A549 (cell line): Measurements from ENCODE around the gene IPO13. TPM values are rescaled to one million over a fixed set of nuclear protein-coding genes. Genes with fewer than 3 reads are reported as not detected.

Source experiments
- ATAC-seq, 2 experiments: fragments of 200-7000 bp in 1 of 2; fragments of >200 bp in 1 of 2; cut with Nextera tagmentation in 1 of 2; cut with Tn5 transposase in 1 of 2; 3 replicates each; pipeline versions ENCODE4 v1.8.0 to v1.9.1; 2018 to 2020; ENCODE audit warnings: mild to moderate bottlenecking in 1 of 2, moderate library complexity in 1 of 2
- CTCF ChIA-PET: fragments of 300-600 bp; sonication (Branson Sonifier 250); formaldehyde crosslinking; extraction: SDS; loops from one replicate; lab custom pipeline; 2021; ENCODE audit warnings: antibody characterized with exemption, inconsistent platforms; lab: Yijun Ruan, JAX
- POLR2A ChIA-PET: fragments of 350-600 bp; formaldehyde crosslinking; extraction: SDS; loops from one replicate; lab custom pipeline; 2021; ENCODE audit warnings: antibody characterized with exemption, inconsistent platforms; lab: Yijun Ruan, JAX
- DNase-seq, 2 experiments: peaks; one replicate each; pipeline versions ENCODE4 v3.0.0 to v3.0.0-alpha.2; 2011 to 2016; ENCODE audit warnings: low read depth in 1 of 2, low spot score in 1 of 2
- FAIRE-seq: peaks from 2 replicates; lab custom pipeline; 2011; peaks lifted over from hg19 to GRCh38; lab: Jason Lieb, UNC
- H3K27ac ChIP-seq, 2 experiments: fragments of >200 bp; sonication (Bioruptor Twin); formaldehyde crosslinking; 3 replicates each; pipeline ENCODE4 v1.5.1; 2016 to 2017
- H3K4me1 ChIP-seq: fragments of >200 bp; sonication (Bioruptor Twin); formaldehyde crosslinking; 3 replicates; pipeline ENCODE4 v1.6.1; 2016
- H3K4me2 ChIP-seq: fragments of >200 bp; sonication (Bioruptor Twin); formaldehyde crosslinking; 3 replicates; pipeline ENCODE4 v1.6.1; 2016
- H3K4me3 ChIP-seq: fragments of >200 bp; sonication (Bioruptor Twin); formaldehyde crosslinking; 3 replicates; pipeline ENCODE4 v1.5.1; 2016
- H3K9me3 ChIP-seq: fragments of >200 bp; sonication (Bioruptor Twin); formaldehyde crosslinking; 3 replicates; pipeline ENCODE4 v1.6.1; 2016
- BHLHE40 ChIP-seq: IDR thresholded peaks from 2 replicates; pipeline ENCODE4 v1.6.1; 2012; ENCODE audit warnings: low read depth, low read length, inconsistent platforms
- CBX8 ChIP-seq: fragments of 200-600 bp; sonication (generic); IDR thresholded peaks from 2 replicates; pipeline ENCODE4 v1.6.1; 2016
- CEBPB ChIP-seq, 2 experiments: fragments of >200 bp in 1 of 2; sonication (Bioruptor Twin) in 1 of 2; formaldehyde crosslinking in 1 of 2; IDR thresholded peaks; 2 replicates each; pipeline ENCODE4 v1.6.1; 2012 to 2016
- CHD2 ChIP-seq: fragments of 150-350 bp; IDR thresholded peaks from 2 replicates; pipeline ENCODE4 v1.6.1; 2014; ENCODE audit warnings: low read length; ENCODE audit not compliant: partially characterized antibody
- EHF ChIP-seq: fragments of 250-450 bp; sonication (Bioruptor Pico); IDR thresholded peaks from 2 replicates; pipeline ENCODE4 v1.5.0; 2020; ENCODE audit warnings: mild to moderate bottlenecking
- EHMT2 ChIP-seq: fragments of 200-600 bp; sonication (generic); IDR thresholded peaks from 2 replicates; pipeline ENCODE4 v1.6.1; 2016; ENCODE audit warnings: antibody characterized with exemption, low read depth, mild to moderate bottlenecking, moderate library complexity
- ELK1 ChIP-seq: fragments of 150-350 bp; IDR thresholded peaks from 2 replicates; pipeline ENCODE4 v1.6.1; 2014; ENCODE audit warnings: low read depth, mild to moderate bottlenecking, low read length
- ESRRA ChIP-seq: fragments of 150-350 bp; IDR thresholded peaks from 2 replicates; pipeline ENCODE4 v1.6.1; 2014; ENCODE audit warnings: mild to moderate bottlenecking, low read length, borderline replicate concordance
- FOSB ChIP-seq: fragments of 250-450 bp; sonication (Bioruptor Pico); IDR thresholded peaks from 2 replicates; pipeline ENCODE4 v1.5.0; 2020; ENCODE audit warnings: mild to moderate bottlenecking, moderate library complexity
- FOXS1 ChIP-seq: fragments of 250-450 bp; sonication (Bioruptor Pico); IDR thresholded peaks from 2 replicates; pipeline ENCODE4 v1.5.0; 2020; ENCODE audit warnings: mild to moderate bottlenecking, moderate library complexity
- HOXB5 ChIP-seq: fragments of 250-450 bp; sonication (Bioruptor Pico); IDR thresholded peaks from 2 replicates; pipeline ENCODE4 v1.5.0; 2020; ENCODE audit warnings: mild to moderate bottlenecking, moderate library complexity
- JUN ChIP-seq, 2 experiments: fragments of >200 bp; sonication (Bioruptor Twin); formaldehyde crosslinking; IDR thresholded peaks; 2 replicates in 1 of 2; 3 replicates in 1 of 2; pipeline ENCODE4 v1.6.1; 2016 to 2017
- JUNB ChIP-seq: fragments of >200 bp; sonication (Bioruptor Twin); formaldehyde crosslinking; IDR thresholded peaks from 2 replicates; pipeline ENCODE4 v1.6.1; 2016
- MAZ ChIP-seq: fragments of 150-350 bp; IDR thresholded peaks from 2 replicates; pipeline ENCODE4 v1.6.1; 2014; ENCODE audit warnings: antibody characterized with exemption, low read depth, low read length, borderline replicate concordance
- MYC ChIP-seq: IDR thresholded peaks from 2 replicates; pipeline ENCODE4 v1.6.1; 2012; ENCODE audit warnings: mild to moderate bottlenecking, inconsistent platforms, low read length, improper control_type of control experiment, borderline replicate concordance
- PBX3 ChIP-seq: IDR thresholded peaks from 2 replicates; pipeline ENCODE4 v1.6.1; 2012
- RCOR1 ChIP-seq: fragments of 150-350 bp; IDR thresholded peaks from 2 replicates; pipeline ENCODE4 v1.6.1; 2014; ENCODE audit warnings: antibody characterized with exemption, low read length, low read depth
- RFX5 ChIP-seq: fragments of 450-650 bp; IDR thresholded peaks from 2 replicates; pipeline ENCODE4 v1.7.1; 2014; ENCODE audit warnings: antibody characterized with exemption, mild to moderate bottlenecking, moderate library complexity
- RNF2 ChIP-seq: fragments of 200-600 bp; sonication (generic); IDR thresholded peaks from 2 replicates; pipeline ENCODE4 v1.6.1; 2016; ENCODE audit warnings: low read depth, mild to moderate bottlenecking, antibody characterized with exemption, moderate library complexity, borderline replicate concordance
- ZFP36 ChIP-seq: fragments of 450-650 bp; IDR thresholded peaks from 2 replicates; pipeline ENCODE4 v1.6.1; 2014; ENCODE audit warnings: borderline replicate concordance; ENCODE audit not compliant: partially characterized antibody
- ZSCAN20 ChIP-seq: fragments of 250-450 bp; sonication (Bioruptor Pico); IDR thresholded peaks from 2 replicates; pipeline ENCODE4 v1.8.0; 2022; ENCODE audit warnings: mild to moderate bottlenecking, moderate library complexity
- WGBS: methylation state at CpG from one replicate; pipeline ENCODE4 v1.1.6; 2017; ENCODE audit errors: missing lambda C conversion rate; 5-methylcytosine and 5-hydroxymethylcytosine counted together
- polyA plus RNA-seq, 4 experiments: library from polyadenylated mRNA; depleted of rRNA in 3 of 4; stranded (reverse); fragments of >200 nt; fragmentation: RNase III in 1 of 4; extraction: RNeasy Plus Mini Kit Qiagen cat#74134 plus additional on column Dnase treatment in 1 of 4; gene quantifications; 2 replicates in 3 of 4; 3 replicates in 1 of 4; pipeline ENCODE4 v1.2.3, GENCODE V29; 2011 to 2017
- TF ChIP-seq, protein P1 (sequence below): fragments of >200 bp; sonication (Bioruptor Twin); formaldehyde crosslinking; IDR thresholded peaks from 2 replicates; pipeline ENCODE4 v1.6.1; 2016
- TF ChIP-seq, protein P2 (sequence below): fragments of >200 bp; sonication (Bioruptor Twin); formaldehyde crosslinking; IDR thresholded peaks from 3 replicates; pipeline ENCODE4 v1.6.1; 2016

The IPO13 gene
- polyA plus RNA-seq, 2 of the 4 experiments (the other 2 are of a cell fraction), result 8.1 to 15.8 TPM

DNA sequence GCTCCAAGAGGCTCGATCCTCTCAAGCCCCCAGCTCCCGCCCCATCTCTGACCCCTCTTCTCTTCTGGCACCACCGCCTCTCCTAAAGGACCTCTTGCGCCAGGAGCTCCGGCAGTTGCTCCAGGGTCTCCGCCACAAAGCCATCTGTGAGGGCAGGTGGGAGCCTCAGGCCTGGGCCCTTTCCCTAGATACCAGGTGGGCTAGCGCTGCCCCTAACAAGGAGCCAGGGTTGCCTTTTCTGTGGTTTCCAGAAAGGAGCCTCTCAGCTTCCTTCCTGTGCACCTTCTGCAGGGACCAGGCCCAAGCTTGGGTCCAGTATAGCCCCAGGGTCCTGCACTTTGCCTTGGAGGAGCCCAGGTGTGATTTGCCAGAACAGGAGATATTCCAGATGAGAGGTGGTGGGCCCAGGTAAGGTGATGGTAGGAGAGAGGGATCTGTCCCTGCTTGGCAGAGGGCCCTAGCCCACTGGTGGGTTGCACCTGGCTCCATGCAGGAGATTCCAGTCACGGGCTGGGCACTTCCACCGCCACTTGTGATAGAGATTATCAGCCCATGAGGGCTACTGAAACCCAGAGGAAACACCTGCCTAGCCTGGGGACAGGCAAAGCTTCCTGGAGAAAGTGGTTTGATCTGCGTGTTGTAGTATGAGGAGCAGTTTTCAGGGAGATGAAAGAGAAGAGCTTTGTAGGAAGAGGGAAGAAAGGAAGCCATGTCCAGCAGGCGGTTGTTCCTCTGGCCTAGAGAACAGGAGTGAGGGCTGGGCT is 45.7 kb downstream of the IPO13 start:
- WGBS, result 81% methylated on average over 10 of the region's 11 CpGs
- POLR2A ChIA-PET, result no interaction called here
- no peak for DNase-seq

DNA sequence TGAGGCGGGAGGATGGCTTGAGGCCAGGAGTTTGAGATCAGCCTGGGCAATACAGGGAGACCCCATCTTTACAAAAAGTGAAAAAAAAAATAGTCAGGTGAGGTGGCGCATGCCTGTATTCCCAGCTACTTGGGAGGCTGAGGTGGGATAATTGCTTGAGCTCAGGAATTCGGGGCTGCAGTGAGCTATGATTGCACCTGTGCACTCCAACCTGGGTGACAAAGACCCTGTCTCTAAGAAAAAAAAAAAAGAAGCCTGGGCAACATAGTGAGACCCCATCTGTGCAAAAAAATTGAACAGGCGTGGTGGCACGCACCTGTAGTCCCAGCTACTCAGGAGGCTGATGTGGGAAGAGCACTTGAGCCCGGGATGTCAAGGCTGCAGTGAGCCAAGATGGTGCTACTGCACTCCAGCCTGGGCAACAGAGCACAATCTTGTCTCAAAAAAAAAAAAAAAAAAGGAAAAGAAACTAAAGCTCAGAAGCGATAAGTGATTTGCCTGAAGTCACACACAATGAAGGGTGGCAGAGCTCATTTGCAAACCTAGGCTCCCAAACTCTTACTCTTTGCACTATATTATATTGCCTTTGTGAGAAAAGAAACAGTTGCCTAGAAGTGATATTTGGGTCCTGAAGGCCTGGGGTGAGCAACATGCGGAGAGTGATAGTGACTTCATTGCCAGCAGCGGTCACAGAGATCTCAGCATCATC is 46.6 kb downstream of the IPO13 start:
- POLR2A ChIA-PET, result no interaction called here
- H3K4me1 ChIP-seq, result peaks cover 18% of the 10 kb centered on the region
- H3K4me3 ChIP-seq, result no peak overlapping the region
- no peak for ATAC-seq
- H3K27ac ChIP-seq, result no peak overlapping the region
- no peaks in the 10 kb centered on the region for H3K9me3 ChIP-seq
- TF ChIP-seq ELK1 (no peak), FOSB (CRISPR knock-in tag) (no peak), ZFP36 (no peak), MAZ (no peak), JUN (IDR thresholded peaks at IDR 0.05) (no peak), ZSCAN20 (no peak), CHD2 (no peak), JUNB (no peak), CEBPB (IDR thresholded peaks at IDR 0.05) (no peak), FOXS1 (no peak), ESRRA (no peak), BHLHE40 (no peak), EHMT2 (no peak), PBX3 (no peak)
- TF ChIP-seq, all 56 proteins: peak for 0
- no peak for FAIRE-seq
- H3K4me2 ChIP-seq, result no peak overlapping the region
- 95% methylated on average over 9 of the region's 9 CpGs for WGBS
- no peak for DNase-seq
- CTCF ChIA-PET, result interaction anchor here (0.6 to 5.0 kb wide), 7 partner anchors 9 to 640 kb away, joined by 3 to 51 read pairs (median 12); no protein-coding TSS in a partner anchor

More for the DNA sequence above, 45.7 kb downstream of the IPO13 start:
- no peak for FAIRE-seq
- Histone ChIP-seq H3K4me2 (peak overlapping the region; percentile 98), H3K27ac (peak overlapping the region; percentile 87 to 89), H3K4me1 (peaks cover 19% of the 10 kb centered on the region), H3K9me3 (no peaks in the 10 kb centered on the region), H3K4me3 (peak overlapping the region; percentile 84)
- no peak for ATAC-seq
- CTCF ChIA-PET, result interaction anchor here (1.0 to 5.0 kb wide), 5 partner anchors 10 to 229 kb away, joined by 3 to 51 read pairs (median 18); no protein-coding TSS in a partner anchor
- TF ChIP-seq EHF (CRISPR knock-in tag) (no peak), HOXB5 (CRISPR knock-in tag) (no peak), ZFP36 (no peak), RCOR1 (no peak), MYC (no peak), ZSCAN20 (no peak), RNF2 (no peak), CBX8 (no peak), RFX5 (no peak), CHD2 (no peak), CEBPB (IDR thresholded peaks at IDR 0.05) (no peak)
- TF ChIP-seq, protein P1, sequence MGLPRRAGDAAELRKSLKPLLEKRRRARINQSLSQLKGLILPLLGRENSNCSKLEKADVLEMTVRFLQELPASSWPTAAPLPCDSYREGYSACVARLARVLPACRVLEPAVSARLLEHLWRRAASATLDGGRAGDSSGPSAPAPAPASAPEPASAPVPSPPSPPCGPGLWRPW, result no peak
- TF ChIP-seq, protein P2, sequence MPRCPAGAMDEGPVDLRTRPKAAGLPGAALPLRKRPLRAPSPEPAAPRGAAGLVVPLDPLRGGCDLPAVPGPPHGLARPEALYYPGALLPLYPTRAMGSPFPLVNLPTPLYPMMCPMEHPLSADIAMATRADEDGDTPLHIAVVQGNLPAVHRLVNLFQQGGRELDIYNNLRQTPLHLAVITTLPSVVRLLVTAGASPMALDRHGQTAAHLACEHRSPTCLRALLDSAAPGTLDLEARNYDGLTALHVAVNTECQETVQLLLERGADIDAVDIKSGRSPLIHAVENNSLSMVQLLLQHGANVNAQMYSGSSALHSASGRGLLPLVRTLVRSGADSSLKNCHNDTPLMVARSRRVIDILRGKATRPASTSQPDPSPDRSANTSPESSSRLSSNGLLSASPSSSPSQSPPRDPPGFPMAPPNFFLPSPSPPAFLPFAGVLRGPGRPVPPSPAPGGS, result no peak
